Measurements from ENCODE around the gene BUB3. TPM values are rescaled to one million over a fixed set of nuclear protein-coding genes. Genes with fewer than 3 reads are reported as not detected.

BUB3 gene
- total RNA-seq, 4 donors from 2014 or later = 57.2 to 156 (median 99.4) TPM

- Histone ChIP-seq H3K27me3 (peaks cover 33 to 97% of the 10 kb centered on the region in 2 donors), H3K4me3 (no peak overlapping the region), H3K36me3 (no peaks in the 10 kb centered on the region), H3K9me3 (no peaks in the 10 kb centered on the region), H3K27ac (no peak overlapping the region), H3K4me1 (peaks cover 0 to 21% of the 10 kb centered on the region in 2 donors)
- intact Hi-C loops (cut with DNase I; ENCODE audit: low total_unique reads) = no loop called here
- no peak for DNase-seq
- TF ChIP-seq, protein P1, sequence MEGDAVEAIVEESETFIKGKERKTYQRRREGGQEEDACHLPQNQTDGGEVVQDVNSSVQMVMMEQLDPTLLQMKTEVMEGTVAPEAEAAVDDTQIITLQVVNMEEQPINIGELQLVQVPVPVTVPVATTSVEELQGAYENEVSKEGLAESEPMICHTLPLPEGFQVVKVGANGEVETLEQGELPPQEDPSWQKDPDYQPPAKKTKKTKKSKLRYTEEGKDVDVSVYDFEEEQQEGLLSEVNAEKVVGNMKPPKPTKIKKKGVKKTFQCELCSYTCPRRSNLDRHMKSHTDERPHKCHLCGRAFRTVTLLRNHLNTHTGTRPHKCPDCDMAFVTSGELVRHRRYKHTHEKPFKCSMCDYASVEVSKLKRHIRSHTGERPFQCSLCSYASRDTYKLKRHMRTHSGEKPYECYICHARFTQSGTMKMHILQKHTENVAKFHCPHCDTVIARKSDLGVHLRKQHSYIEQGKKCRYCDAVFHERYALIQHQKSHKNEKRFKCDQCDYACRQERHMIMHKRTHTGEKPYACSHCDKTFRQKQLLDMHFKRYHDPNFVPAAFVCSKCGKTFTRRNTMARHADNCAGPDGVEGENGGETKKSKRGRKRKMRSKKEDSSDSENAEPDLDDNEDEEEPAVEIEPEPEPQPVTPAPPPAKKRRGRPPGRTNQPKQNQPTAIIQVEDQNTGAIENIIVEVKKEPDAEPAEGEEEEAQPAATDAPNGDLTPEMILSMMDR (IDR thresholded peaks at IDR 0.05) = no peak
- no peak for TF ChIP-seq POLR2A (IDR thresholded peaks at IDR 0.05)
Observed at GRCh38 chr10:123140983-123141390, 13.2 kb upstream of the BUB3 start.

DNA sequence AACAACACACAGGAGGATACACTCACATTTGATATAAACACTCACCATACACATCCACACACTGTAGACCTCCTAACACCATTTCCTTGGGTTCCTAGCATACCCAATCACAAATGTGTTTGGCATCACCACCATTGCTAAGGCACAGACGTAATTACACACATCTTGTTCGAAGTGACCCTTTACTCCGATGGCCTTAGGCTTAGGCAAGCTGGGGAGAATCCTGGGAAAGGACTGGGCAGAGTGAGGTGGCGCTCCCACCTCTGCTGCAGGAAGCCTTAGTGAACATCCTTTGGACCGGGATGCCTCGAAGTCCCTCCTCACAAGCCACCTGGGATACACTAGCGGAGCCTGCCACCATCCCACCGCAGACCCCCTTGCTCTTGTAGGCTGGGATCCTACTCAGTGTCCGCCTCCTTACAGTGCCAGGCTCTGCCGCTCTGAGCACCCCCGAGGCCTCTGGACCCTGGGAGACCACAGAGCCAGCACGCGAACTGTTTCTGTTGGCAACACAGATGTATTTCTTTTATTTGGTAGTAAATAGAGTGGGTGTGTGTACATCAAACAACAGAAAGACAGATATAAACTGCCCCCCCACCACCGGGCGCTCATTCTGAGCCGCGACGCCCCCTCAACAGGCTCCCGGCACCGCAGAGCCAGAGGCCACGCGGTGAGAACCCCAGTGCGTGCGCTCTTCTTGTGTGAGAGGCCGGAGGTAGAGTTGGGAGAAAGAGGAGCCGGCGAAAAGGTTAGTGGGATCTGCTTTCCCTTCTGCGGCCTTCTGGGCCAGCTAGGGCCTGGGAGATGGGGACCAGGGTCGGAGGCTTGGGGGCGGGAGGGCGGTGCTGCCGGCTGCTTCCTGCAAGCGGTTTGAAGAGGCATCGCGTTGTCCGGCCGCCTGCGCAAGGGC, 12.2 kb upstream of the BUB3 start:
- H3K36me3 ChIP-seq = no peaks in the 10 kb centered on the region
- intact Hi-C loops (cut with DNase I; ENCODE audit: low total_unique reads) = no loop called here
- H3K4me3 ChIP-seq = no peak overlapping the region
- TF ChIP-seq, protein P1 (IDR thresholded peaks at IDR 0.05) = no peak
- TF ChIP-seq POLR2A (IDR thresholded peaks at IDR 0.05) = no peak
- DNase-seq = no peak
- H3K9me3 ChIP-seq = no peaks in the 10 kb centered on the region
- no peak overlapping the region for H3K27ac ChIP-seq
- H3K27me3 ChIP-seq = peaks cover 32 to 95% of the 10 kb centered on the region in 2 donors
- H3K4me1 ChIP-seq = peaks cover 0 to 12% of the 10 kb centered on the region in 2 donors

DNA sequence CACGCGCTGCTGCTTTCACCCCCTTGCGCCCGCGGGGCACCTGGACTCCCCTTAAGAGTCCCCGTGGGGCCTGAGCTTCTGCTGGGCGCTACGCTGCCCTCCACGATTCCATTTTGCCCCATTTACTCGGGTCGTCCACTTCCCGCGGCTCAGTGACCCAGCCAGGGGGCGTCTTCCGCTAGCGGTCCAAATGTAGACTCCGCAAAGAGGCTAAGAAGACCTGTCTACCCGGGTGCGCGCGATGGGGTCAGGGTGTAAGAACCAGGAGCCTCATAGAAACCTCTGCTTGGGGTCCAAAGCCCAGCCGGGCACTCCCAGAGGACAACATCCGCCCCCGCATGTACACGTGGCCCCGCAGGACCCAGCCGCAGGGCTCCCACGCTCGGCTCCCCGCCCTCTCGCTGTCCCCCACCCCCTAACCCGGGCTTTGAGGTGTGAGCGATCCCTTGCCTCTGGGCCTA, 11.5 kb upstream of the BUB3 start:
- Histone ChIP-seq H3K4me1 (peaks cover 0 to 5% of the 10 kb centered on the region in 2 donors), H3K4me3 (no peak overlapping the region), H3K9me3 (no peaks in the 10 kb centered on the region), H3K27ac (no peak overlapping the region), H3K27me3 (peaks cover 36 to 95% of the 10 kb centered on the region in 2 donors), H3K36me3 (no peaks in the 10 kb centered on the region)
- TF ChIP-seq, protein P1 (IDR thresholded peaks at IDR 0.05) = no peak
- no peak for TF ChIP-seq POLR2A (IDR thresholded peaks at IDR 0.05)
- intact Hi-C loops (cut with DNase I; ENCODE audit: low total_unique reads) = no loop called here
- DNase-seq = no peak

- DNase-seq = no peak
- H3K4me1 ChIP-seq = peaks cover 0 to 5% of the 10 kb centered on the region in 2 donors
Observed at GRCh38 chr10:123143162-123143824, 10.9 kb upstream of the BUB3 start.

More at GRCh38 chr10:123143162-123143824, 10.9 kb upstream of the BUB3 start:
- no peaks in the 10 kb centered on the region for H3K9me3 ChIP-seq
- intact Hi-C loops (cut with DNase I; ENCODE audit: low total_unique reads) = no loop called here
- peaks cover 38 to 95% of the 10 kb centered on the region in 2 donors for H3K27me3 ChIP-seq
- no peak overlapping the region for H3K4me3 ChIP-seq
- TF ChIP-seq, protein P1 (IDR thresholded peaks at IDR 0.05) = no peak
- TF ChIP-seq POLR2A (IDR thresholded peaks at IDR 0.05) = no peak
- H3K27ac ChIP-seq = no peak overlapping the region
- no peaks in the 10 kb centered on the region for H3K36me3 ChIP-seq

All from uterus (tissue), 4 donors.